HG03108 (cell line): ENCODE results near the gene PACRG.

Experiments used
- ATAC-seq: cut with Tn5 transposase; IDR thresholded peaks from one replicate; pipeline ENCODE4 v1.9.1; 2021; ENCODE audit warnings: moderate library complexity; ENCODE audit not compliant: unreplicated experiment

PACRG gene

DNA sequence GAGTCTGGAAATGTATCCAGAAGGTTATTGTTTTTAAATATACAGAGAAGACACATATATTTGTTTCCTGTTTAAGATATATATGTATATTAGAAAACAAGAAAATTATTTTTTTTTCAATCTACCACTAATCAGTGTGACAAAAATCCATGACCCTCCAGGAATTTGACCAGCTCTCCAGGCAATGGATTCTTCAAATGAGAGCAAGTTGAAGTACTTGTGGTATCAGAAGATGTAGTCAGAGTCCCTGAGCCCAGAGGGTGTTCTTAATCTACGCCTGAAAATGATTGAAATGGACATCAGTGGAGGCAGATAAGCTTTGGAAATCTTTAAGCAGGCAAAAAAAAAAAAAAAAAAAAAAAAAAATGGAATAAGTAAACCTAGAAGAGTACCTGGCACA, 500.3 kb downstream of the PACRG start:
- no peak for ATAC-seq

DNA sequence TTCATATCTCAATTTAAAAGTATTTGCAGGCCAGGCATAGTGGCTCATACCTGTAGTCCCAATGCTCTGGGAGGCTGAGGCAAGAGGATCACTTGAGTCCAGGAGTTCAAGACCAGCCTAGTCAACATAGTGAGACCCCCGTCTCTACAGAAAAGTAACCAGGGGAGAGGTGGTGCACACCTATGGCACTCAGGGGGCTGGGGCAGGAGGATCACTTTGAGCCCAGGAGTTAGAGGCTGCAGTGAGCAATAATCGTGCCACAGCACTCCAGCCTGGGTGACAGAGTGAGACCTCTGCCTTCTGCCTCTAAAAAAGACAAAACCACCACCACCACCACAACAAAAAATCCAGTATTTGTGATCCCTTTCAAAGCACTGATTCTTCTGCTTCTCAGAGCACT, 501.3 kb downstream of the PACRG start:
- no peak for ATAC-seq

DNA sequence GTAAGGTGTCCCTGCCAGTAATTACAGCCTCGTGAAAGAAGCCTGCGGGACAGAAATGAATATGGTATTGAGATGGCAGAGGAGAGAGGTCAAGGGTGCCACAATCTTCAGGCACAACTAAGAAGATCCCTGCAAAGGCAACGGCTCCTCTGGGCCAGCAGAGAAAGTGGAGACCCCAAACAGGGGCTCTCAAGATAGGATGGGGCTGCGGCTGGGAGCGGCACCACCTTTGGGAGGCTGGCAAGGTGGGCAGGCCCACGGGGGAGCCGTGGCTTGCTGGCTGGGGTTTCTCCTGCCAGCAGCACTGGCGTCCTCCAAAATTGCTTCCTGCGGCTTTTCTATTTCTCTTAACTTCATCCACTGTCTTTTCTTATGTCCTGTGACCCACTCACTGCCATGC, 503.1 kb downstream of the PACRG start:
- no peak for ATAC-seq

DNA sequence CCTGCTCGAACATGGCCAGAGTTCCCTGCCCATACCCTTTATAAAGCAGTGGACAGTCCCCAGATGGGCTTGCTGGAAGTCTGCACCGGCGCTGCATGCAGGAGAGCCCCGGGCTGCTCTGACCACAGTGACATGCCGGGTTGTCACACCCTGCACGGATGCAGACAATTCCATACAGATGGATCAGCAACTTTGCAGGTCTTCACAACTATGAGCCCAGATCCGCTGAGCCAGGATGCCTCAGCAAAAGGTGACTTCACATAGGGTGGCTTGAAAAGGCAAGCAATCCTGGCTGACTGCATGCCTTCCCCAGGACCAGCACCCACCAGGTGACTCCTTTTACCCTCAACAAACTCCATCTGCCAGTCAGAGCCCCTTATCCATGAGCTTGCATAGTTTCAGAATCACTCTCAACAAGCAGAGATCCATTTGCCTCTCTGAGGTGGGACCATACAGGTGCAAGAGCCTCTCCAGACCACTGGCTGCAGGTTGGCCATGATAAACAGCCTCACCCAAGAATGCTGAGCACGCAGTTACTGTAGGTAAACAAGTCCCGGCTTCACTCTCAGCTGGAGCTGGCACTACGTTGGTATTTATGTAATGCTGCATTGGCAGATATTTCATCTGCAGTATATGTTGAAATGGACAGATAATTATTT, 503.7 kb downstream of the PACRG start:
- ATAC-seq = no peak

DNA sequence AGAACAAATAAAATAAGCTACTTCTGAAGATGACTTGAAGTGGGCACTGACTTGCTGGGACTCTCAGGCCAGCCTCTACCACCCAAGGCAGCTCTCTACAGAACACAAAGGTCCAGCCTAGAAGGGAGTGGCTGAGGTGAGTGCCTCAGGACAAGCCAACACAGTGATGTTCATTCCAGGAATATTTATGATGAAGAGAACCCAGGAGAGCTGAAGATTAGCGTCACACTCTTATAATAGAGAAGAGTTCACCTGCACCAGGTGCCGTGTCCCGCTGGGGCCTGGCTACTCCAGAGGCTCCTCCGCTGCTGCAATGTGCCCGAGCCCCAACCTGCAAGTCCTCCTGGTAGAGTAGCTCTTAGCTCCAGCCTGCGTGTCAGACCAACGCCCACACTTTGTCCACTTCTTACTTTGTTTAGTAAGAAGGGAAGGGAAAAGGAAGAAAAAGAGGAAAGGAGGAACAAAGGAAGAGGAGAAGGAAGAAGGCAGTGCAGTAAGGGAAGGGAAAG, 504.3 kb downstream of the PACRG start:
- no peak for ATAC-seq

DNA sequence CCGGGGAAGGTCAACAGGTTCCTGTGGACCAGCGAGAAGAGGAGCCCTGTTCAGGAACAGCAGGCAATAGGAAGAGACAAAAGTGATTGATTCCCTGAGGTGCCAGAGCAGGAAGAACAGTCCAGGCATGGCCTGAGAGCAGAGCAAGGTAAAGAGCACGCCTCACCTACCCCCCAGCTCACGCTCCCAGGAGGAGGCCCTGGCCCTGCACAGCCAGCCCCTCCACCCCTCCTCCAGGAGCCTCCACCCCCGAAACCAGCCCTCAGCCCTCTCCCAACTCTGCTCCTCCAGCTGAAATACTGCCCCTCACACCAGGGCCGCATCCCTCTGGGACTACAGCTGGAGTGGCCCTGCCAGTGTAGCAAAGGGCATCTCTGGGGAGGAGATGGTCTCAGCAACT, 504.9 kb downstream of the PACRG start:
- no peak for ATAC-seq

DNA sequence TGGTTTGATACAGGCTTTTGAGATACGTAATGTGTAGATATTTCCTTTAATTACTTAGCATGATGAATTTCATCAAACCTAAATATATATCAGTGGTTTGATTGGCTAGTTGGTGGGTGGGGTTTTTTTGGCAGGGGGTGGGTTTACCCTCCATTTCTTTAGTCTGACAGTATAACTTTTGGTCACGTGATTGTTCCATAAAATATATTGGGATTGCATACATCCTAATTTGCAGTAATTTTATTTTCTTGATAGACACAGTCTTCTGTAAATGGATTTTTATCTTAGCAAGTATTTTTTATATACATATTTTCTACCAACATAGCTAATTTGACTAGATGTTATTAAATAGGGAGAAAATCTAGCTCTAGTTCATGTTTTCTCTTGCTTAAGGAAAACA, 509.3 kb downstream of the PACRG start:
- no peak for ATAC-seq

DNA sequence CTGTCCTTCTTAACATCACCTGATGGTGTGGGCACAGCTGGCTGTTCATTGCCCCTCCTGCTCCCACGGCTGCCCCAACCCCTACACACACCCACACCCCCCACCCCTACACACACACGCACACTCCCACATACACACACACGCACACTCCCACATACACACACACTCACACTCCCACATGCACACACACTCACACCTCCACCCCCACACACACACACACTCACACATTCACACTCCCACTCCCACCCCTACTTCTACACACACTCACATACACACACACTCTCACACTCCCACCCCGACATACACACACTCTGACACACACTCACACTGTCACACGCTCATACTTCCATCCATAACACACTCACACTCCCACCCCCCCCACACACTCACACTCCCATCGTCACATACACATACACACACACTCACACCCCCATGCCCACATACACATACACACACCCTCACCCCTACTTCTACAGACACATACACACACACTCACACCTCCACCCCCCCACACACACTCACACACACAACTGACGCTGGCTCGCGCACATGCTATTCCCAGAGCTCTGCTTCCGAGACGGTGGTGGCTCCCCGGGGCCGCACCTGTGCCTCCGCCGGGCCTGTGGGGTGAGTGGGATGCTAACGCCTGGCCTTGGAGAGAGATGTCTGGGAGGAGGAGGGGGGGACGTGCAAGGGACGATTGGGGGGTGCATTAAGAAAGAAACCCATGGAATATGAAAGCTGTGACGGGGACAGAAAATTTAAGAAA, 512.0 kb downstream of the PACRG start:
- ATAC-seq = no peak

DNA sequence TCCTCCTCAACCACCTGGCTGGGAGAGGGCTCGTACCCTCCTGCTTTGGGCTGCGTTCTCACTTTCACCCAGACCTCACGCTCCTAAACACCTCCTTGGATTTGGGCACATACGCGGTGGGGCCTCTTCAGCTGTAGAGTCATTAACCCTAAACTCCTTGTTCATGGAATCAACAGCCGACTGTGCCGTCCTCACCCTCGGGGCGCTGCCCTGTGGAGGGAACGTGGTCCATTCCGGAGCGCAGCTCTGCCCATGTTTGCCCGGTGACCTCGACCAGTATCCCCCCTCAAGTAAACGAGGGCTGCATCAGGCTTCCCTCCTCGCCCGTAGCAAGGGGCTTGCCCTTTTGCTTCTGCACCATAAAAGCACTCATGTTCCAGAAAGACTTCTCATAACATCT, 512.8 kb downstream of the PACRG start:
- ATAC-seq = no peak

DNA sequence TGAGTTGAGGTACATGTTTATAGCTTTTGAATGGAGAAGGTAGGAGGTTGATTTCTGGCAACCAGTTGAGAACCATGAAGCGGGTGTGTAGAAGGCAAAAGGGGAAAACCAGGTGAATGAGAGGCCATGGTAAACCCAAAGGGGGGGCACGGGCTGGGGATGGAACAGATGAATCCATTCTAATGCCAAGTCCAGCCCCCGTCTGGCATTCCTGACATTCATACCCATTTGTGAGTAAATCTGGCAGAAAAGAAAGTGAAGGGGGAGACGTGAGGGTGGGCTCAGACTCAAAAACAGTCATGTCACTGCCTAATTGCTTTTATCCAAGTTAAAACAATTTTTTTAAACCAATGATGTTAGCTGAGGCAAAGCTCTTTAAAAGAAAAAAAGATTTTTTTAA, 513.9 kb downstream of the PACRG start:
- ATAC-seq = no peak

DNA sequence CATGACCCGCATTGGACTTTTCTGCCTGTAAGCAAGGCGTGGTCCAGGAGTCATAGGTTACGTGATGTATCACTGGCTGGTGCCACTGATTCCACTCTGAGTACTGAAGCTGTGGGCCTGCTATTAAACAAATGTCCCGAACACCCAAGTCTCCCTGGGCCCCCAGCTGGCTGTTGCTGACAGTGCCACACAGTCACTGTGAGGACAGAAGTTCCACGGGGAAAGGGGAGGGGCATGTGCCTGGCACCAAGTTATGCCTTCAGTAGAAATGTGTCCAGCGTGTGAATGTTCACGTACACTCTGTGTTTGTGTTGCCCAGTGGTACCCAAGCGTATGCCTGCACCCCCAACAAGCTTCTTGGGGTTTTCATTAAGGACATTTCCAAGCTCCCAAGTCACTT, 515.3 kb downstream of the PACRG start:
- no peak for ATAC-seq

DNA sequence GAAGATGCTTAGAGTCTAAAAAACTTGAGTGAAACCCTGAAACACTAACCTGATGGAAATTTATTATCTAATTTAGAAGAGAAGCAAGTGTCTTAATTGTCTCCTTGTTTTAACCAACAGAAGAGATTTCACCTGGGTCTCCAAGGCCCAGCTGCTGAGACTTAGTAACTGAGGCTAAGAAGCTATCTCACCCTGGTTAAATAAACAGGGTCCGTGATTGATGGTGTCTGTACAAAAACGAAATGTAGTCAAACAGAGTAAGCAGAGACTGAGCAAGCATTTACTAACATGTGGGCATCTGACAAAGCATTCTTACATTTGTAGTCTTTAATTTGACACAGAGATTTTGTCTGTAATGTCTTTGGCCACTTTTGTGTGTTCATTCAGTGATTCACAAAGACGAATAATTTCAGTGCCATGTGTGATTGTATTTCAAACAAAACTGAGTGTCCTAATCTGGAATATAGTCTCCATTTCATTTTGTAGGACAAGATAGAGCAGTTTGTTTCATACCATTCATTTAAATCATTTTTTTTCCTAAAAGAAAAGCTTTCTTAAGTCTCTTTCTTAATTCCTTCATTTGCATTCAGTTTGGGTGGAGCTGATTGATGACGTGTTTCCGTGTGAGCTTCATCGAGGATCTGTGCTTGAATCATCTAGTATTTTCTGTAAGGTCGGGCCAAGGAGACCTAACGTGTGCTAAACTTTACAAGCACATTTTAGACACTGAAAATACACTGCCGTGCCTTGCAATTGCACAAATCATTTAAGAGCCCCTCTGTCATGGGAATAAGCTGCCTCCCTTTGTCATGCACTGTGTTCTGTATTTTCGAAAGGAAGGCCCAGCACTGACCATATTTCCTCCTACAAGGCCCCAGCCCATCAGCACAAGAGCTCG, 516.2 kb downstream of the PACRG start:
- no peak for ATAC-seq

DNA sequence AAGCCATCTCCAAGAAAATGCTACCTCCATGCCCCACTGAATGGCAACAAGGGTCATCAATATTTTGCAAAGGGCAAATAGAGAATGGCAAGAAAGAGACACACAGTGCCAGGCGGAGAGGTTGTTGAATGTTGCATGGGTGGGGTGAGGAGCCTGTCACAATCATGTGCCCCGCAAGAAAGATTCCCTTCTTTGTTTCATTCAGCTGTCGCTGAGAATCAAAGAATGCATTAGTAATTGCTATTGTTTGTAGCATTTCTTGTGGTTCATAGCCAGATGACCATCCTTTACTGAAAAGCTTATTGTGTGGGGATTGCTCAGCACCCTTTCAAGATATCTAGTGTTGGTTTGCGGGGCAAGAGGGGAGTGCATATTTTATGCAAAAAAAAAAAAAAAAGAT, 520.3 kb downstream of the PACRG start:
- no peak for ATAC-seq

DNA sequence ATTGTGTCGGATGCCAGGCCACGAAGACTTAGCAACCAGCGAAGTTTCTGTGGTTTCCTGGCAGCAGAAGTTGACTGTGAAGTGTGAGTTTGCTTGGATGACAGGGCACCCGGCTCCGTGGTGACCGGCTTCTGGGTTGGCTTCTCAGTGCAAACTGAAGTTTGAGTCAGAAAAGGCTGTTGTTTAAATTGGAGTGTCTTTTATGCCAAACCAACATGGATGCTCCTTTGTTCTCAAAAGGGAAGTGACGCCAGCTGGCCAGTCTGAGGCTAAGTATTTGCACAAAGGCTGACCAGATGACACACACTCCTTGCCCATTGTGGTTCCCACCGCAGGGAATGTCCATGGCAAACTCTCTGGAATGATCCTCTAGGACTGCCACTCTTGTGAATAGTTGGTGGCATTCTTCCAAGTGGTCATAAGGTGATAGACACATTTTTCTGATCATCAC, 521.9 kb downstream of the PACRG start:
- no peak for ATAC-seq

DNA sequence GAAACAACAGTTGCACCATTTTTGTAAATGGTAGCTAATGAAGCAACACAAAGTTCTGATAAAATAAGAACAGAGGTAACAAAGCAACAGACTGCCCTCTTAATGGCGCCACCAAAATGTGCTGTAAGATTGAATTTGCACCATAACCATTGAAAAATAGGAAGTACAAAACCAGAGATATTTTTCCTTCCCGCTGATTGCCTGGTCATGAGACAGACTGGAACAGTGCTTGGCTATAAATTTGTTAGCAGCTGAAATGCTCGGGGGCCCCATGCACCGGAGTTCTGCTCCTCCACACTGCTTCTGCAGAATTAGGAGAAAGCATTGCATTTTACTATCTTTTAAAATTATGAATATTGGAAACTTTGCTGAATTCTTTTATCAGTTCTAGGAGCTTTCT, 522.3 kb downstream of the PACRG start:
- ATAC-seq = no peak

DNA sequence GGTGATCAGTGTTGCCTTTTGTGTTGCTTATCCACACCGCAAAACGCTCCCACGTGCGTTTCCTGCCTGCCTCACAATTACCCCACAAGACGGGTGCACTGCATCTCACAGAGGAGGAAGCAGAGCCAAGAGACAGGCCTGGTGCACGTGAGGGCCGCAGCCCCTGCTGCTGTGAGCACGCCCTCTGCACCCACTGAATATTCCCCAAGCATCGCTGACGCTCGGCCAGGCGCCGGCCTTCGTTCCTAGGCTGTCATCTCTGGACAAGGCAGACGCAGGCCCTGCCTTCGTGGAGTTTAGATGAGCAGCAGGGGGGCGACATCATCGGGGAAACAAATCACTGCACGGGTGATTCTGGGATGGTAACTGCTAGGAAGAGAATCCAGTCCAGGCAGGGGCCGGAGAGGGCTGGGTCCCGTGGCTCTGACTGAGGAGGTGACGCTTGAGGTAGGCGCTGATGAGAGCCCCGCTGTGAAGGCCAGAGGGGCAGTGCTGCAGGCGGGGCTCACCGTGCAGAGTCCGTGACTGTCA, 524.4 kb downstream of the PACRG start:
- no peak for ATAC-seq

DNA sequence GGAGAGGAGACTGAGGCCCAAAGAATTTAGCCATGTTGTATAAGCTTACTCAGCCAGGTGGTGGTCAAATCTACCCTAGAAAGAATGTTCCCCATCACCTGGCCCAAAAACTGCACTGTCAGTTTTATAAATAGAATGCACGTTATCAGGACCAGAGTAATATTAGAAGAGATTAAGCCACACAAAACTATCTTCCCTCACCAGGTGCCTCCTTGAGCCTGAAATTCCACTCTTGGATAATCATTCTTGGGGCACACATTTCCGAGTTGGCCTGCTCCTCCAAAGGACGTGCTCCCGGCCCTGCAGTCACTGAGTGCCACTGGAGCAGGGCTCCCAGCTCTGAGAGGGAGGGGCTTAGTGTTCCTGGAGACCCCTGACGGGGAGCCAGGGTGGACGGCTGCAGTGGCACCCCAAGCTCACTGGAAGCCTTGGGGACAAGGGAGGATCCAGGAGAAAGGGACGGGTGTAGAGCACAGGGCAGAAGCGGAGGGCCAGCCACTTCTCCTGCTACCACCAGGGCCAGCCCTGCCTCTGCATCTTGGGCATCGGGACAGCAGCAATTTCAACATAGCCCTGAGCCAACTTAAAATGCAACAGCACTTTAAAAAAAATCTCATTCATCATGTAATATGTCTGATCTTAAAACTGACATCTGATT, 525.9 kb downstream of the PACRG start:
- ATAC-seq = no peak

DNA sequence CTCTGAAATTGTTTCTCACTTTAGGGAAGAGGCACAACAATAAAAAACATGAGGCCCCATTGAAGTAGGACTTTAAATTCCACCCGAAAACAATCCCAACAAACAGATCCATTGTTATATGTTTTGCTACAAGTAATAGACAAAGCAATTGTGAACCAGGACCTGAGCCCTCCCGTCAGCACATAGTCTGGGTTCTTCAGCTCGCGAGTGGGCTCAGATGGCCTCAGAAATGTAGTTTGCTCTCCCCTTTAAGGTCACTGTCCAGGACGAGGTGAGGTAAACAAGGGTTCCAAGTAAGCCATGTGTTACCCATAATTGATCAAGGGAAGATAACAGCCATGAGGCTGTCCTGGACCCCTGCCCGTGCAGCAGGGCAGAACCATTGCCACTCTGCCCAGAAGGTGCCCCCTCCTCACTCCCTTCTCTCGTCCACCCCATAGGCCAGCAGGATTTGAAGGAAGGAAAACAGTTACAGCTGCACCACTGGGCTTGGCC, 526.6 kb downstream of the PACRG start:
- no peak for ATAC-seq

DNA sequence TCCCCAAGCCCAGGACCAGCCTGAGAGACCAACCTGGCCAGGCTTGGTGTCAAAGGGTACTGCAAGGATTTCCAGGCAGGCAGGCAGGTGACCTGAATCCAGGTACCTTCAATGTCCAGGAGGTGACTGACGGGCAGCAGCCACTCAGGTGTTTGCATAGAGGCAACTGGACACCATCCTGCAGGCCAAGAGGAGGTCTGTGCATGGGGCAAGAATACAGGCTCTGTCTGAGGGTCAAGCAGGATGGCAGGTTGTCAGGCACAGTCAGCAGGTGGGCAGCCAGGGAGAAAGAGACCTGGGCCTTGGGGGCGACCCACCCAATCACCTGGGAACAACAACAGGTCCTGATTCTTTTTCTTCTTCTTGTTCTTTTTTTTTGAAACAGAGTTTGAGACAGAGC, 527.5 kb downstream of the PACRG start:
- no peak for ATAC-seq

DNA sequence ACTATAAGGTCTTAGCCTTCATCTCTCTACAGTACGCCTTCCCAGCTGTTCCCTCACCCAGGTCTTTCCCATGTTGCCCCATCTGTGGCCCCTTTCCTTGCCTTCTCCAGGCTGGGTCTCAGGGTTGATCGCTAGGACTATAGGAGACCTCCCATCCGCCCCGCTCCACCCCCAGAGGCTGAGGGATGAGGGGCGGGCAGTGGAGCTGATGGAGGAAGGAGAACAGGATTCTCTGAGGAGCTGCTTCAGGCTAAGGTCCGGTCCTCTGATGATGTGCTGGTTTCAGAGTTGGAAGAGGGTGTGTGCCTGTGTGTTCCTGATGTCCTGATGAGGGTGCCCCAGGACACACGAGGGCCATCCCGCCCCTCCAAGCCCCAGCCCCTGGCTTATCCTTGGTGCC, 531.9 kb downstream of the PACRG start:
- ATAC-seq = no peak
